GM18498 (cell line): ENCODE data around the gene DRAP1.

Experiments
- ATAC-seq: cut with Tn5 transposase; IDR thresholded peaks from one replicate; pipeline ENCODE4 v1.9.1; 2021; ENCODE audit warnings: mild to moderate bottlenecking, moderate library complexity; ENCODE audit not compliant: unreplicated experiment

Gene DRAP1

GRCh38 chr11:65903715-65904114, 15.5 kb upstream of the DRAP1 start:
- no peak for ATAC-seq

GRCh38 chr11:65906602-65907001, 12.6 kb upstream of the DRAP1 start:
- no peak for ATAC-seq

DNA sequence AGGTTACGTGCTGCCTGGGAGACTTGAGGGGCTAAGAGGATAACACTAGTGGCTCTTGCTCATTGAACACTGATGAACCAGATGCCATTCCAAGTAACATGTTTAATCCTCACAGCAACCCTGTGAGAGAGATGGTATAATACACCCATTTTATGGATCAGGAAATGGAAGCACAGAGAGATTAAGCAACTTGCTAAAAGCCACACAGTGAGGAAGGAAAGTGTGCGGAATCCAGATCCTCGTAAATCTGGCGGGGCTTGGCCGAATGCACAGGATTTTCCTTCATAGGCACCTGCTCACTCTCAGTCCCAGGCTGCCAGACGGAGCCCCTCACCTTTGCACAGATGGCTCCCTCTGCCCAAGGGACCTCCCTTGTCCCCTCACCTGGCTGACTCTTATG, 11.3 kb upstream of the DRAP1 start:
- ATAC-seq = no peak

GRCh38 chr11:65911682-65912568, 7.3 kb upstream of the DRAP1 start:
- no peak for ATAC-seq

GRCh38 chr11:65912845-65913244, 6.4 kb upstream of the DRAP1 start:
- no peak for ATAC-seq

DNA sequence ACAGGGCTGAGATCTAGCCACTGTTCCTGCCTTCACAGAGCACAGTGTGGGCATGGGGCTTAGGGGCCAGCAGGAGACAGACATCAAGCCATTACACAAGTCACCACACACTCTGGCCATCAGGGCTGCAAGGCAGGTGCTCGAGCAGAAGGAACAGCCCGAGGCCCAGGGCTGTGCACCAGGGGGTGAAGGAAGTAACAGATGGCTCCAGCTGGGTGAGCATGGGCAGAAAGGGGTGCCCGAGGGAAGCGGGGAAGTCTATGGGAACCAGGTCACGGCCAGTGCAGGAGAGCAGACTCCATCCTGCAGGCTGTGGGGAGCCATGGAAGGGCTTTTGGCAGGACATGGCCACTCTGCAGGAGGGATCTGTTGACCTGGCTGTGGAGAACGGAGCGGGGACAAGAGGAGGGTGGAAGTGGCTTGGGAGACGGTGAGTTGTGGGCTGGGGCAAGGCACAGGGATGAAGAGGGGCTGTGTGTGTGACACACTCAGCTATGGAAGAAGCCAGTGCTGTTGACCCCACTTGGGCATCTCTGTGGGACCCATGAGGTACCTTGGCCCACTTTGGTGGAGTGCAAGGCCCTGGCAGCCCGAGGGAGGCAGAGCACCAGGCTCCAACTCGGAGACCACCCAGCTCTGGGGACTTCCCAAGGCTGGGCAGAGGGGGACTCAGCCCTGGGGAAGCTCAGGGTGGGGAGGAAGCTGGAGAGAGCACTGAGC, 4.0 kb upstream of the DRAP1 start:
- ATAC-seq = no peak

DNA sequence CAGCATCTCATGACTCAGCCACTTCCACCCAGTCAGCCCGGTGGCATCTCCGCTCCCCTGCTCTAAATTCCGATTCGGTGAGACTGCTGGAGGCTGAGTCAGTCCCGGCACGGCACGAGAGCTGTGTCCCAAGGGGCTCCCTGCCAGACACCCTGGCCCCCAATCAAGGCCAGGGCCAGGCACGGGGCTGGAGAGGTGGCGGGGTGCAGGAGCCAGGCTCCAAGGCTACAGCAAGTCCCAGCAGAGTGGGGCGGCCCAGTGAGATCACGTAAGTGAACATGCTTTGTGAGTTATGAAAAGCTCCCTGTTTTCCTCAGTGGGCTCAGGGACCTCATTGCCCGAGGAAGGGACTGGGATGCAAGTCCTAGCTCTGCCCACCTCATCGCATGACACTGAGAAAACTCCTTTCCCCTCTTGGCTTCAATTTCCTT, 3.4 kb upstream of the DRAP1 start:
- ATAC-seq = no peak

- no peak for ATAC-seq
Observed at GRCh38 chr11:65916391-65916790, 2.8 kb upstream of the DRAP1 start.

- no peak for ATAC-seq
Observed at GRCh38 chr11:65917077-65917433, 2.2 kb upstream of the DRAP1 start.

- ATAC-seq = no peak
Observed at GRCh38 chr11:65917434-65918210, 1.6 kb upstream of the DRAP1 start.

- peak; percentile 60 for ATAC-seq
Observed at GRCh38 chr11:65918211-65919140, 750 bp upstream of the DRAP1 start, which contains the start of gene C11orf68. C11orf68 (minus strand) TSS chr11:65919062; CDS start chr11:65919031, 31 bp downstream.

DNA sequence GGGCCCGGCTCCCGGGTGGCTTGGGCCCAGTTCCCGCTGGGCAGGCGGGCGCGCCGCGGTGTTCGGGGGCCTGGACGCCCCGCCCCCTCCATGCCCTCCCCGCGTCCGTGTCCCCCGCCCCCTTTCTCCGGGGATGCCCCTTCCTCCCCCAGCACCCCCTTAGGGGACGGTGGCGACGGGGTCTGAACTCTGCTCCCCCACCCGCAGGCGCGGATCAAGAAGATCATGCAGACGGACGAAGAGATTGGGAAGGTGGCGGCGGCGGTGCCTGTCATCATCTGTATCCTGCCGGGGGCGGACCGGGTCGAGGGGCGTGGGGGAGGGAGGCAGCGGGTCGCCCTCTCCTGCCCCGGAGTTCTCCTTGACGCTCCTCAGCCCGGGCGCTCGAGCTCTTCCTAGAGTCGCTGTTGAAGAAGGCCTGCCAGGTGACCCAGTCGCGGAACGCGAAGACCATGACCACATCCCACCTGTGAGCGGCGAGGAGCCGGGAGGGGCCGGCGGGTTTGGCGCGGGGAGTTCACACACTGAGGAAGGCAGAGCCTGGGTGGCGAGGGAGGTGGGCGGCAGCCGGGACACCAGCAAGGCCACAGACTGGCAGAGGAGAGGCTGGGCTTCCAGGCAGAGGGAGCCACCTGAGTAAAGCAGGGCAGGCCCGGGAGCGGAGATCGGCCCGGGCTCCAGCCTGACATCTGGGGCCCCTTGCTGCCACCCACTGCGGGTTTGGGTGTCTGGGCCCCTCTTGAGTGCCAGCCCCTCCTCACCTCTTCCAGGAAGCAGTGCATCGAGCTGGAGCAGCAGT, 546 bp downstream of the DRAP1 start:
- peak; percentile 38 for ATAC-seq

GRCh38 chr11:65920372-65920802, 1.2 kb downstream of the DRAP1 start:
- ATAC-seq = no peak

DNA sequence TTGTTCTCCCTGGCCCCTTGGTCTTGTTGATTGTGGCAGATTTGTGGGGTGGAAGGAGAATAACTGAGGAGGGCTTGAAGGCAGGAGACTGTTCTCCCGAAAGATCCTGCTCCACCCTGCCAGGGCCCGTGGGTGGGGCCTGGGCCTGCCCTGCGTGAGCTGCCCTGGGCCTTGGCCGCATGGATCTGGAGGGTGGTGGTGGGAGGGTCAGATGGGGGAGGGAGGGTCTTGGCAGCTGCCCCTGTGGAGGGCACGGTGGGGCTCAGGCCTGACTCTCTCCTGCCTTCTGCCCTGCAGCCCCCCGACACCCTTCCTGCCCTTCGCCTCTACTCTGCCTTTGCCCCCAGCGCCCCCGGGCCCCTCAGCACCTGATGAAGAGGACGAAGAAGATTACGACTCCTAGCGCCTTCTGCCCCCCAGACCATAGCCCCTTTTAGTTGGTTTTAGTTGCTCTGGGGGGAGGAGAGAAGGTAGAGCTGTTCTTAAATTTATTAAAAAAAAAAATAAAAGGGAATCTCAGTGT, 1.9 kb downstream of the DRAP1 start:
- no peak for ATAC-seq

GRCh38 chr11:65921876-65922275, 2.6 kb downstream of the DRAP1 start:
- ATAC-seq = no peak

DNA sequence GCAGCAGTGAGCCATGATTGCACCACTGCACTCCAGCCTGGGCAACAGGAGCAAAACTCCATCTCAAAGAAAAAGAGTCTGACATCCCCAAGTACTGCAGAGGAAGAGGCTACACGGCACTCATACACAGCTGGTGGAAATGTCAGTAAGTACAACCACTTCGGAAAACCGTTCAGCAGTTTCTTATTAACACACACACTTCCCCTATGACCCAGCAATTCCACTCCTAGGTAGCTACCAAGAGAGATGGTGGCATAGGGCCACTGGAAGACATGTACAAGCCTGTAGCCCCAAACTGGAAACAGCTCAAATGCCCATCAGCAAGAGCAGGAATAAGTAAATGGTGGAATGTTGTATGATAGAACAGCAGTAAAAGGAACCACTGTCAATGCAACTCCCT, 3.3 kb downstream of the DRAP1 start:
- ATAC-seq = no peak

DNA sequence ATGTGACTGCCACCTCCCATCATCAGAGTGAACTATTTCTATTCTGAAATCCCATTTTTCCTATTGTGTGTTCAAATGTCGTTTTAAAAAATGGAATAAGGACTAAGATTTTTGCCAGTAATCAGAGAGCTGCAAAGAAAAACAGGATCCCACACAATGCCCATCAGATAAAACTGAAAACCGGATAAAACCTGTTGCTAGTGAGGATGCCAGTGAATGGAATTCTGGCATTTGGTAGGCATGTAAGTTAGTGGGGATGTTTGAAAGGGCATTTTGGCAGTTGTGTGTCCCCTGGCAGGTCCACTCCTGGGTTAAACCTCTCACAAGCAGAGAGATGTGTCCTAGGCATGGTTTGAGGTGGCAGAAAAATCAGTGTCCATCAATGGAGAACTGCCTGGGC, 6.2 kb downstream of the DRAP1 start:
- no peak for ATAC-seq

- ATAC-seq = peak; percentile 75
Observed at GRCh38 chr11:65927904-65928397, 8.7 kb downstream of the DRAP1 start.

DNA sequence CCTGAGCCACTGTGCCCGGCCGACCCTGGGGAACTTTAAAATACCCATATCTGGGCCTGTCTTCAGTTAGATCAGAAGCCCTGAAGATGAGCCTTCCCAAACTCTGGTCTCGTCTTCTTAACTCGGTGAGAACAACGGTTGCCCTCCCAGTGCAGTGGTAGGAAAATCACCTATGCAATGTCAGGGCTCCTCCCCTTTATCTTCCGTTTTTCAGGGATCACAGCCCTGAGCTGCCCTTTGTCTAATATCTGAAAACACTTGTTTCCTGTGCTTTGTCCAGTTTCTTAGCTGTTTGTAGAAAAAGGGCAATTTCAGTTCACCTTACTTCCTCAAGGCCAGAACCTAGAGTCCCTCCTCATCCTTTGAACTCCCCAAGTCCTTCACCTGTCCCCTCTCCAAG, 9.4 kb downstream of the DRAP1 start:
- no peak for ATAC-seq
